B cell (primary cell): ENCODE results near the gene RPL11. TPM values are rescaled to one million over a fixed set of nuclear protein-coding genes. Genes with fewer than 3 reads are reported as not detected.

Experiments used
- ATAC-seq: fragments of 200-7000 bp; cut with Tn5 transposase; one replicate; pipeline ENCODE4 v1.10.0; 2021; ENCODE audit warnings: low read depth, mild to moderate bottlenecking, moderate number of reproducible peaks, moderate library complexity
- CTCF ChIA-PET: fragments of 350-600 bp; sonication (Branson Sonifier 250); formaldehyde crosslinking; loops from one replicate; lab custom pipeline; 2021; ENCODE audit warnings: antibody characterized with exemption, inconsistent platforms; lab: Charles Lee
- POLR2A ChIA-PET: fragments of 350-600 bp; sonication (Branson Sonifier 250); formaldehyde crosslinking; loops from one replicate; lab custom pipeline; 2021; ENCODE audit warnings: antibody characterized with exemption; lab: Charles Lee
- DNase-seq: peaks from one replicate; pipeline ENCODE4 v3.0.0; 2013
- H2AFZ ChIP-seq: 2 replicates; pipeline ENCODE4 v1.6.1; 2012; ENCODE audit warnings: mild to moderate bottlenecking, low read depth, low read length; ENCODE audit not compliant: insufficient read depth, poor library complexity, severe bottlenecking
- H3K27ac ChIP-seq, 2 donors: 1 replicate in 1 of 2; 2 replicates in 1 of 2; pipeline ENCODE4 v1.5.1; 2012 to 2013; ENCODE audit warnings: low read length in 2 of 2, mild to moderate bottlenecking in 2 of 2, moderate library complexity in 1 of 2
- H3K27me3 ChIP-seq, 4 experiments: fragments of 200-600 bp in 1 of 4; sonication (generic) in 1 of 4; replicated peaks in 1 of 4; 1 replicate in 2 of 4; 2 replicates in 2 of 4; pipeline versions ENCODE4 v1.6.1 to v1.7.0; 2013 to 2016; ENCODE audit warnings: low read length in 3 of 4, mild to moderate bottlenecking in 2 of 4, mixed read lengths in 1 of 4, moderate library complexity in 1 of 4; ENCODE audit not compliant: insufficient read depth in 4 of 4, control insufficient read depth in 3 of 4; ENCODE audit errors: control extremely low read depth in 1 of 4
- H3K36me3 ChIP-seq, 2 experiments: replicated peaks in 1 of 2; 1 replicate in 1 of 2; 2 replicates in 1 of 2; pipeline versions ENCODE4 v1.6.1 to v1.7.1; 2013; ENCODE audit warnings: low read length in 1 of 2; ENCODE audit not compliant: insufficient read depth in 2 of 2, control insufficient read depth in 1 of 2; ENCODE audit errors: control extremely low read depth in 1 of 2, extremely low read depth in 1 of 2
- H3K4me1 ChIP-seq, 2 donors: fragments of 200-600 bp in 1 of 2; sonication (generic) in 1 of 2; 1 replicate in 1 of 2; 2 replicates in 1 of 2; pipeline versions ENCODE4 v1.5.1 to v1.6.1; 2013 to 2017; ENCODE audit warnings: low read length in 2 of 2; ENCODE audit not compliant: control insufficient read depth in 2 of 2, insufficient read depth in 2 of 2
- H3K4me2 ChIP-seq: replicated peaks from 2 replicates; pipeline ENCODE3; 2012; ENCODE audit warnings: mild to moderate bottlenecking, low read depth, low read length; ENCODE audit not compliant: poor library complexity, severe bottlenecking
- H3K4me3 ChIP-seq, 5 experiments: fragments of 200-600 bp in 1 of 5; sonication (generic) in 1 of 5; 1 replicate in 3 of 5; 2 replicates in 2 of 5; pipeline versions ENCODE4 v1.5.1 to v1.7.0; 2011 to 2016; ENCODE audit warnings: low read length in 4 of 5, mild to moderate bottlenecking in 4 of 5, low read depth in 2 of 5, control low read depth in 1 of 5, moderate library complexity in 1 of 5; ENCODE audit not compliant: insufficient read depth in 1 of 5; ENCODE audit errors: control extremely low read depth in 1 of 5, extremely low read depth in 1 of 5
- H3K79me2 ChIP-seq: fragments of 200-600 bp; sonication (generic); one replicate; pipeline ENCODE4 v1.6.0; 2016; ENCODE audit warnings: low read length; ENCODE audit not compliant: control insufficient read depth, insufficient read depth
- H3K9ac ChIP-seq: fragments of 200-600 bp; sonication (generic); 2 replicates; pipeline ENCODE4 v1.6.1; 2017; ENCODE audit warnings: mild to moderate bottlenecking, low read length, moderate library complexity
- H3K9me3 ChIP-seq, 3 donors: one replicate each; pipeline versions ENCODE4 v1.6.1 to v1.7.1; 2013; ENCODE audit warnings: low read length in 2 of 3; ENCODE audit not compliant: control insufficient read depth in 2 of 3, insufficient read depth in 1 of 3; ENCODE audit errors: control extremely low read depth in 1 of 3
- H4K20me1 ChIP-seq: 2 replicates; pipeline ENCODE4 v1.6.0; 2012; ENCODE audit warnings: mild to moderate bottlenecking, low read length; ENCODE audit not compliant: insufficient read depth, control insufficient read depth, poor library complexity, severe bottlenecking
- H3K27ac Mint-ChIP-seq: one replicate; pipeline ENCODE4 v1.8.0; 2021; ENCODE audit warnings: mixed read lengths
- H3K27me3 Mint-ChIP-seq: one replicate; pipeline ENCODE4 v1.8.0; 2021; ENCODE audit warnings: mixed read lengths
- H3K4me1 Mint-ChIP-seq: one replicate; pipeline ENCODE4 v1.8.0; 2021; ENCODE audit warnings: mixed read lengths
- H3K4me3 Mint-ChIP-seq: one replicate; pipeline ENCODE4 v1.8.0; 2021; ENCODE audit warnings: mixed read lengths
- H3K9me3 Mint-ChIP-seq: one replicate; pipeline ENCODE4 v1.8.0; 2022; ENCODE audit warnings: mixed read lengths; ENCODE audit not compliant: insufficient read depth
- EZH2 ChIP-seq: IDR thresholded peaks from 2 replicates; pipeline ENCODE4 v1.6.1; 2012; ENCODE audit warnings: borderline replicate concordance, low read depth, mild to moderate bottlenecking, moderate library complexity, low read length; ENCODE audit not compliant: insufficient read depth, poor library complexity, severe bottlenecking
- WGBS: methylation state at CpG from one replicate; pipeline ENCODE4 v1.1.5; 2013; ENCODE audit warnings: missing lambda C conversion rate; ENCODE audit not compliant: insufficient coverage; 5-methylcytosine and 5-hydroxymethylcytosine counted together
- intact Hi-C: fragments of 100-400 bp; cut with micrococcal nuclease; formaldehyde crosslinking; loops from one replicate; pipeline ENCODE4 v1.10.0; 2022
- polyA plus RNA-seq: library from polyadenylated mRNA; depleted of rRNA; stranded (reverse); fragments of >200 nt; gene quantifications from 2 replicates; pipeline ENCODE4 v1.2.3, GENCODE V29; 2012
- total RNA-seq, 2 donors: library from RNA; stranded (reverse); fragments of 120-200 nt in 1 of 2; gene quantifications; 1 replicate in 1 of 2; 2 replicates in 1 of 2; pipeline versions ENCODE4 v1.2.3 to v1.2.4, GENCODE V29; 2013 to 2022
- TF ChIP-seq, protein P1 (sequence below): fragments of 200-600 bp; IDR thresholded peaks from one replicate; pipeline ENCODE4 v1.8.0; 2022; ENCODE audit warnings: antibody characterized with exemption, mild to moderate bottlenecking

The RPL11 gene
- total and polyA plus RNA-seq, 2 donors (not counting 1 experiment from before 2014, with no cell fraction given): 1,373 to 1,539 TPM

DNA sequence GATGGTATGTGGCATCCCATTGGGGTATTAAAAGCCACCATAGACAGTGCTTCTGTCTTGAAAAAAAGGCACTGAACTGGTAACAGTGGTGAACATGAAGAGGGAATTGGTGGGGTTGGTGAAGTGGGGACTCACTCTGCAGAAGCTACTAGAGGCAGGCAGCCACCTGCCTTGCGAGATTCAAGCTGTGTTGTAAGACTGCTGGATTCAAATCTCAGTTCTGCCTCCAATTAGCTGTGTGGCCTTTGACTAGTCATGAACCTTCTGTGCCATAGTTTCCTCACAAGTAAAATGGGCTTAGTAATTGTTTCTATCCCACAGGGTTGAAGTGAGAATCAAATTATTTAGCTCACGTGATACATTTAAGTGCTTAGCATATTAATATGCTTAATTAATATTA is 35.1 kb downstream of the RPL11 start:
- no peaks in the 10 kb centered on the region for H3K9me3 ChIP-seq
- ATAC-seq: no peak
- CTCF ChIA-PET: interaction anchor here (1.3 to 2.9 kb wide), 5 partner anchors 8 to 190 kb away, joined by 3 to 17 read pairs (median 4); partner anchors contain the start of genes ELOA and RPL11
- intact Hi-C loops: loop anchor here (10.0 kb wide), 2 partner anchors 112 to 172 kb away; partner anchors contain the start of gene ID3
- H3K4me1 ChIP-seq: peaks cover 52 to 68% of the 10 kb centered on the region in 2 donors
- no peaks in the 10 kb centered on the region for H3K27me3 ChIP-seq
- peaks cover 8% of the 10 kb centered on the region for H3K79me2 ChIP-seq
- peak overlapping the region; percentile 57 for H3K4me2 ChIP-seq
- Mint-ChIP-seq H3K9me3 (no peaks in the 10 kb centered on the region), H3K27me3 (no peaks in the 10 kb centered on the region), H3K4me1 (peaks cover 60% of the 10 kb centered on the region), H3K4me3 (peak overlapping the region; percentile 47), H3K27ac (peak overlapping the region; percentile 95)
- no peak overlapping the region for H3K9ac ChIP-seq
- H3K4me3 ChIP-seq: no peak overlapping the region
- peak overlapping the region; percentile 82 to 87 for H3K27ac ChIP-seq
- DNase-seq: no peak
- H3K36me3 ChIP-seq: no peaks in the 10 kb centered on the region
- POLR2A ChIA-PET: interaction anchor here (0.6 to 2.1 kb wide), 6 partner anchors 17 to 1295 kb away, joined by 3 to 13 read pairs (median 5); partner anchors contain the start of genes ELOA and RPL11
- H4K20me1 ChIP-seq: no peaks in the 10 kb centered on the region
- H2AFZ ChIP-seq: no peak overlapping the region
- no CpG with 5 or more reads among the region's 2 CpGs for WGBS
- TF ChIP-seq EZH2: no peak
- TF ChIP-seq, protein P1, sequence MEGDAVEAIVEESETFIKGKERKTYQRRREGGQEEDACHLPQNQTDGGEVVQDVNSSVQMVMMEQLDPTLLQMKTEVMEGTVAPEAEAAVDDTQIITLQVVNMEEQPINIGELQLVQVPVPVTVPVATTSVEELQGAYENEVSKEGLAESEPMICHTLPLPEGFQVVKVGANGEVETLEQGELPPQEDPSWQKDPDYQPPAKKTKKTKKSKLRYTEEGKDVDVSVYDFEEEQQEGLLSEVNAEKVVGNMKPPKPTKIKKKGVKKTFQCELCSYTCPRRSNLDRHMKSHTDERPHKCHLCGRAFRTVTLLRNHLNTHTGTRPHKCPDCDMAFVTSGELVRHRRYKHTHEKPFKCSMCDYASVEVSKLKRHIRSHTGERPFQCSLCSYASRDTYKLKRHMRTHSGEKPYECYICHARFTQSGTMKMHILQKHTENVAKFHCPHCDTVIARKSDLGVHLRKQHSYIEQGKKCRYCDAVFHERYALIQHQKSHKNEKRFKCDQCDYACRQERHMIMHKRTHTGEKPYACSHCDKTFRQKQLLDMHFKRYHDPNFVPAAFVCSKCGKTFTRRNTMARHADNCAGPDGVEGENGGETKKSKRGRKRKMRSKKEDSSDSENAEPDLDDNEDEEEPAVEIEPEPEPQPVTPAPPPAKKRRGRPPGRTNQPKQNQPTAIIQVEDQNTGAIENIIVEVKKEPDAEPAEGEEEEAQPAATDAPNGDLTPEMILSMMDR: no peak

DNA sequence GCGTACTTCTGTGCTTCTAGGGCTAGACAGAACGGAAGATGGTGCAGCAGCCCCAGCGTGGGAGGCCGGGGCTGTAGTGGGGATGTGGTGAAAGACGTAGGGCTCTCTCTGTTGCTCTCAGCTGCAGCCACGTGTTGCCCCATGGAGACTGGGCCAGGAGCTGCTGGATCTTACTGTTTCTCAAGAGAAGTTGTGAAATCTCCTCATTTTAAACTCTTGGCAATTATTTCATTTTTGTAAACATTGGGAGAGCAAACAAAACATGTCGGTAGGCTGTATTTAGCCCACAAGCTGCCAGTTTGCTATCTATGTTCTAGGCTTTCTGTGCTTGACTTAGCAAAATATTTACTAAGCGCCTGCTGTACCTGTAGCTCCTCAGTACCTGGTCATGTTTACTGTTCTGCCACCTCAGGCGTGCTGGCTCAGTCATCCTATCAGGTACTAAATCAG is 35.8 kb downstream of the RPL11 start:
- Histone ChIP-seq H3K79me2 (peaks cover 6% of the 10 kb centered on the region), H2AFZ (peak overlapping the region; percentile 24), H3K9me3 (no peaks in the 10 kb centered on the region), H3K4me2 (peak overlapping the region; percentile 57), H4K20me1 (no peaks in the 10 kb centered on the region), H3K36me3 (no peaks in the 10 kb centered on the region), H3K9ac (no peak overlapping the region), H3K4me3 (no peak overlapping the region), H3K27ac (peak overlapping the region; percentile 82 to 87), H3K27me3 (no peaks in the 10 kb centered on the region), H3K4me1 (peaks cover 50 to 66% of the 10 kb centered on the region in 2 donors)
- 58% methylated on average over 5 of the region's 9 CpGs for WGBS
- Mint-ChIP-seq H3K9me3 (no peaks in the 10 kb centered on the region), H3K4me1 (peaks cover 56% of the 10 kb centered on the region), H3K27me3 (no peaks in the 10 kb centered on the region), H3K27ac (peak overlapping the region; percentile 95), H3K4me3 (peak overlapping the region; percentile 70)
- POLR2A ChIA-PET: interaction anchor here (1.4 to 2.1 kb wide), 3 partner anchors 16 to 36 kb away, joined by 3 to 5 read pairs (median 5); partner anchors contain the start of genes ELOA and RPL11
- no peak for ATAC-seq
- no peak for DNase-seq
- TF ChIP-seq, protein P1: no peak
- no peak for TF ChIP-seq EZH2
- CTCF ChIA-PET: interaction anchor here (0.6 to 2.9 kb wide), 8 partner anchors 9 to 189 kb away, joined by 3 to 17 read pairs (median 4); partner anchors contain the start of genes ELOA and RPL11
- intact Hi-C loops: loop anchor here (10.0 kb wide), 2 partner anchors 113 to 173 kb away; partner anchors contain the start of gene ID3
